Loucy (cell line): ENCODE data around the gene ZCCHC18.

Experiments used
- H2AFZ ChIP-seq: fragments of 200-600 bp; sonication (generic); 2 replicates; pipeline ENCODE4 v1.6.0; 2016; ENCODE audit warnings: antibody characterized with exemption, mild to moderate bottlenecking, low read length, moderate library complexity
- H3F3A ChIP-seq: fragments of 200-600 bp; 2 replicates; pipeline ENCODE4 v1.6.0; 2016; ENCODE audit warnings: antibody characterized with exemption, low read depth, mild to moderate bottlenecking
- H3K27me3 ChIP-seq: fragments of 200-600 bp; sonication (generic); 2 replicates; pipeline ENCODE4 v1.6.1; 2014; ENCODE audit warnings: low read length, mild to moderate bottlenecking; ENCODE audit not compliant: insufficient read depth, poor library complexity, severe bottlenecking
- H3K36me3 ChIP-seq: fragments of 200-600 bp; sonication (generic); 2 replicates; pipeline ENCODE4 v1.6.1; 2016; ENCODE audit warnings: low read length; ENCODE audit not compliant: insufficient read depth
- H3K4me1 ChIP-seq: fragments of 200-600 bp; sonication (generic); 2 replicates; pipeline ENCODE4 v1.5.1; 2014; ENCODE audit warnings: low read length, mild to moderate bottlenecking; ENCODE audit not compliant: insufficient read depth, poor library complexity, severe bottlenecking
- H3K4me2 ChIP-seq: fragments of 200-600 bp; sonication (generic); 2 replicates; pipeline ENCODE4 v1.6.0; 2014; ENCODE audit warnings: antibody characterized with exemption, low read length, low read depth, mild to moderate bottlenecking; ENCODE audit not compliant: poor library complexity, severe bottlenecking
- H3K4me3 ChIP-seq: fragments of 200-600 bp; sonication (generic); 2 replicates; pipeline ENCODE4 v1.5.1; 2014; ENCODE audit warnings: low read length, mild to moderate bottlenecking, mixed read lengths; ENCODE audit not compliant: poor library complexity, severe bottlenecking
- H3K79me2 ChIP-seq: fragments of 200-600 bp; sonication (generic); 2 replicates; pipeline ENCODE4 v1.6.1; 2014; ENCODE audit warnings: low read length; ENCODE audit not compliant: insufficient read depth
- H3K9ac ChIP-seq: fragments of 200-600 bp; sonication (generic); 2 replicates; pipeline ENCODE4 v1.6.0; 2014; ENCODE audit warnings: mild to moderate bottlenecking, low read depth, low read length, moderate library complexity; ENCODE audit not compliant: poor library complexity, severe bottlenecking
- H3K9me2 ChIP-seq: fragments of 200-600 bp; sonication (generic); replicated peaks from 2 replicates; pipeline ENCODE4 v1.6.1; 2016; ENCODE audit warnings: low read depth, low read length, mixed read lengths
- H3K9me3 ChIP-seq: fragments of 200-600 bp; sonication (generic); 2 replicates; pipeline ENCODE4 v1.6.1; 2014; ENCODE audit warnings: mild to moderate bottlenecking, antibody characterized with exemption, low read length, low read depth; ENCODE audit not compliant: insufficient read depth
- H4K20me1 ChIP-seq: fragments of 200-600 bp; sonication (generic); 2 replicates; pipeline ENCODE4 v1.6.0; 2014; ENCODE audit warnings: antibody characterized with exemption, low read length, mild to moderate bottlenecking; ENCODE audit not compliant: insufficient read depth, poor library complexity, severe bottlenecking
- CTCF ChIP-seq: fragments of 200-600 bp; sonication (generic); conservative IDR thresholded peaks from 2 replicates; pipeline ENCODE4 v1.5.1; 2014; ENCODE audit warnings: mild to moderate bottlenecking, antibody characterized with exemption, low read length
- EZH2phosphoT487 ChIP-seq: fragments of 200-600 bp; IDR thresholded peaks from 2 replicates; pipeline ENCODE4 v1.6.1; 2018; ENCODE audit warnings: antibody characterized with exemption, mild to moderate bottlenecking, moderate library complexity, borderline replicate concordance

The ZCCHC18 gene

DNA sequence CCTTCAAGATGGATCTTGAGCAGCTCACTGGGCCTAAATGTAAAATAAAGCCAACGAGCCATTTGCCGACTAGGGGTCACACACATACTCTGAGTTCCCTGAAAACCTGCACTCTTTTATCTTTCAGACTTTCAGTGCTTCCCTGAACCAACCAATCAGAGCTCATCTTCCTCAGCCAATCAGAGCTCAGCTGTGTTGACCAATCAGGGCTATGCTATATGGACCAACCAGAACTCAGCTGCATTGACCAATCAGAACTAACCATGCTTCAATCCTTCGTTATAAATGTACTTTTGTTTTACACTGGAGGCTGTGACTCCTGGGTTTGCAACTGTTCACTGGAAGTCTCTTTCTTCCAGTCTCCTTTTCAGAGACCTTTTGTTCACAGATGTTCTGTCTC lies 25.2 kb downstream of the ZCCHC18 start:
- Histone ChIP-seq H3F3A (no peaks in the 10 kb centered on the region), H2AFZ (no peak overlapping the region), H3K36me3 (no peaks in the 10 kb centered on the region), H3K79me2 (no peaks in the 10 kb centered on the region), H4K20me1 (no peaks in the 10 kb centered on the region), H3K4me1 (no peaks in the 10 kb centered on the region), H3K9ac (no peak overlapping the region), H3K4me2 (no peak overlapping the region), H3K4me3 (no peak overlapping the region), H3K27me3 (no peaks in the 10 kb centered on the region), H3K9me3 (no peaks in the 10 kb centered on the region), H3K9me2 (no peaks in the 10 kb centered on the region)
- no peak for TF ChIP-seq CTCF
- TF ChIP-seq EZH2phosphoT487 = no peak

DNA sequence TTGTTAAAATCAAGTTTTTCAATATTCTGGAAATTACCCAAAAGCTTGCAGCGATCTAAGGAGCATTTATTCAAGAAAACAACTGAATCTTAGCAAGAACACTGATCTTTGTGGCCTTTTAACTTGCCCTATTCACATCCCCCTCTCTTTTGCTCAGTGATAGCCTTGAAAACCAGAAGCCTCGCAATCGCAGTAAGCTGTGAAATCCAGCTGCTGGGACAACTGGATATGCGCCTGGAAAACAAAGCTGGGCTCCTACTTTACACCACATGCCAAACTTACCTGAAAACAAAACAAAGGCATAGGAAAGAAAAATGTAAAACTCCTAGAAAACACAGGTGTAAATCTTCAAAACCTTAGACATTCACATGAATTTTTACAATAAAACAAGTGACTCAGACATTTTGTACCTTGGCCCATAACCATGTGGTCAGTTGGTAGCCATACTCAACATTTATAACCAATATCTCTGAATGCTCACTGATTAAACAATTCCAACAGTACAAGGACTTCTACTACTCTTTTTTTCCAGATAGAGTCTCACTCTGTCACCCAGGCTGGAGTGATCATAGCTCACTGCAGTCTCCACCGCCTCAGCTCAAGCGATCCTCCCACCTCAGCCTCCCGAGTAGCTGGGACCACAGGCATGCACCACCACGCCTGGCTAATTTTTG lies 28.9 kb downstream of the ZCCHC18 start:
- no peak overlapping the region for H3K4me3 ChIP-seq
- no peak overlapping the region for H3K9ac ChIP-seq
- H3K9me3 ChIP-seq = no peaks in the 10 kb centered on the region
- no peaks in the 10 kb centered on the region for H4K20me1 ChIP-seq
- no peak overlapping the region for H3K4me2 ChIP-seq
- H3F3A ChIP-seq = no peaks in the 10 kb centered on the region
- H3K4me1 ChIP-seq = no peaks in the 10 kb centered on the region
- TF ChIP-seq CTCF = no peak
- no peak for TF ChIP-seq EZH2phosphoT487
- H3K27me3 ChIP-seq = no peaks in the 10 kb centered on the region
- no peaks in the 10 kb centered on the region for H3K9me2 ChIP-seq
- H3K36me3 ChIP-seq = no peaks in the 10 kb centered on the region
- H2AFZ ChIP-seq = no peak overlapping the region
- H3K79me2 ChIP-seq = no peaks in the 10 kb centered on the region

DNA sequence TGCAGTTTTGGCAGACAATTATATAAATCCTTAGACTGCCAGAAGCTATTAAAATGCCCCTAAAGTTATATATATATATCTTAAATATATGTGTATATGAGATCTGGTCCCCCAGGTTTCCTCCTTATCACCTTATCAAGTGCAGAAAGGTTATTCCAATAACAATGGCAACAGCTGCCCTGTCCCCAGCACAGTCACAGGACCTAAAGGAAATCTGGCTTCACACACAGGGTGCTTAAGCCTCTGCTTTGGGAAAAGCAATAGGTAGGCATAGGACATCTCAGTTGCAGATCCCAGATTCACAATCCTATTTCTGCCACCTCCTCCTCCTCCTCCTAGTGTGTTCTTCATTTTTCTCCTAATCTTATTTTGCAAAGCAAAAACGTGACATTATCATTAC lies 38.7 kb downstream of the ZCCHC18 start:
- Histone ChIP-seq H3K9me2 (no peaks in the 10 kb centered on the region), H2AFZ (no peak overlapping the region), H3F3A (no peaks in the 10 kb centered on the region), H3K9me3 (no peaks in the 10 kb centered on the region), H3K4me3 (no peak overlapping the region), H4K20me1 (no peaks in the 10 kb centered on the region), H3K4me2 (no peak overlapping the region), H3K27me3 (no peaks in the 10 kb centered on the region), H3K4me1 (peaks cover 2% of the 10 kb centered on the region), H3K9ac (no peak overlapping the region), H3K79me2 (no peaks in the 10 kb centered on the region), H3K36me3 (no peaks in the 10 kb centered on the region)
- TF ChIP-seq CTCF (no peak), EZH2phosphoT487 (no peak)
